CD4-positive, alpha-beta T cell (primary cell): ENCODE results near the gene ARL15. TPM values are rescaled to one million over a fixed set of nuclear protein-coding genes. Genes with fewer than 3 reads are reported as not detected.

Source experiments
- ATAC-seq: fragments of 200-7000 bp; cut with Tn5 transposase; one replicate; pipeline ENCODE4 v1.10.0; 2022; ENCODE audit warnings: mild to moderate bottlenecking; ENCODE audit not compliant: poor library complexity
- CTCF ChIA-PET: fragments of 350-600 bp; sonication (Branson Sonifier 250); formaldehyde crosslinking; loops from one replicate; lab custom pipeline; 2021; ENCODE audit warnings: antibody characterized with exemption, inconsistent platforms; lab: Charles Lee
- POLR2A ChIA-PET: fragments of 350-600 bp; sonication (Branson Sonifier 250); formaldehyde crosslinking; loops from one replicate; lab custom pipeline; 2021; ENCODE audit warnings: antibody characterized with exemption, inconsistent platforms; lab: Charles Lee
- DNase-seq, 14 experiments: peaks; one replicate each; pipeline ENCODE4 v3.0.0-alpha.2; 2013 to 2020; ENCODE audit warnings: mixed read lengths in 2 of 14
- H3K27ac ChIP-seq, 2 donors: one replicate each; pipeline versions ENCODE4 v1.5.1 to v1.7.0; 2013; ENCODE audit warnings: low read length in 2 of 2, low read depth in 1 of 2, mild to moderate bottlenecking in 1 of 2
- H3K27me3 ChIP-seq, 2 experiments: 1 replicate in 1 of 2; 2 replicates in 1 of 2; pipeline versions ENCODE4 v1.6.1 to v1.7.0; 2013; ENCODE audit warnings: low read length in 2 of 2, control low read depth in 1 of 2, mild to moderate bottlenecking in 1 of 2, moderate library complexity in 1 of 2; ENCODE audit not compliant: insufficient read depth in 2 of 2, control insufficient read depth in 1 of 2
- H3K36me3 ChIP-seq: one replicate; pipeline ENCODE4 v1.6.1; 2013; ENCODE audit warnings: low read length, control low read depth; ENCODE audit not compliant: insufficient read depth
- H3K4me1 ChIP-seq: one replicate; pipeline ENCODE4 v1.6.1; 2013; ENCODE audit warnings: low read length, control low read depth; ENCODE audit not compliant: insufficient read depth
- H3K4me3 ChIP-seq: one replicate; pipeline ENCODE4 v1.5.1; 2013; ENCODE audit warnings: mild to moderate bottlenecking, low read length, moderate library complexity
- H3K9me3 ChIP-seq, 2 experiments: 1 replicate in 1 of 2; 2 replicates in 1 of 2; pipeline versions ENCODE4 v1.6.1 to v1.7.0; 2013; ENCODE audit warnings: low read length in 2 of 2, mild to moderate bottlenecking in 2 of 2, control low read depth in 1 of 2, moderate library complexity in 1 of 2; ENCODE audit not compliant: control insufficient read depth in 1 of 2, insufficient read depth in 1 of 2
- H3K27ac Mint-ChIP-seq: one replicate; pipeline ENCODE4 v1.8.0; 2020; ENCODE audit warnings: mixed read lengths
- H3K27me3 Mint-ChIP-seq: one replicate; pipeline ENCODE4 v1.8.0; 2021; ENCODE audit warnings: mixed read lengths
- H3K36me3 Mint-ChIP-seq: one replicate; pipeline ENCODE4 v1.8.0; 2021; ENCODE audit warnings: low read depth, mixed read lengths
- H3K4me1 Mint-ChIP-seq: one replicate; pipeline ENCODE4 v1.8.0; 2021; ENCODE audit warnings: low read depth, mixed read lengths
- H3K4me3 Mint-ChIP-seq: one replicate; pipeline ENCODE4 v1.8.0; 2020; ENCODE audit warnings: mild to moderate bottlenecking, mixed read lengths
- H3K9me3 Mint-ChIP-seq: one replicate; pipeline ENCODE4 v1.8.0; 2020; ENCODE audit warnings: mixed read lengths
- intact Hi-C, 2 experiments: fragments of 100-400 bp; cut with DNase I in 1 of 2; cut with micrococcal nuclease in 1 of 2; formaldehyde crosslinking; loops; one replicate each; pipeline versions ENCODE4 v1.15.1 to v1.9.0; 2023 to 2025; cut with DNase I, micrococcal nuclease
- total RNA-seq, 174 experiments: library from RNA in 2 of 174; stranded (reverse) in 2 of 174; gene quantifications; one replicate each; pipeline ENCODE4 v1.2.3 and lab custom pipeline; 2021 to 2026
- TF ChIP-seq, protein P1 (sequence below): fragments of 200-600 bp; IDR thresholded peaks from one replicate; pipeline ENCODE4 v1.8.0; 2022; ENCODE audit warnings: antibody characterized with exemption, mild to moderate bottlenecking

ARL15 gene
- total RNA-seq, 2 experiments from 2014 or later = 9.1 to 10.6 TPM

DNA sequence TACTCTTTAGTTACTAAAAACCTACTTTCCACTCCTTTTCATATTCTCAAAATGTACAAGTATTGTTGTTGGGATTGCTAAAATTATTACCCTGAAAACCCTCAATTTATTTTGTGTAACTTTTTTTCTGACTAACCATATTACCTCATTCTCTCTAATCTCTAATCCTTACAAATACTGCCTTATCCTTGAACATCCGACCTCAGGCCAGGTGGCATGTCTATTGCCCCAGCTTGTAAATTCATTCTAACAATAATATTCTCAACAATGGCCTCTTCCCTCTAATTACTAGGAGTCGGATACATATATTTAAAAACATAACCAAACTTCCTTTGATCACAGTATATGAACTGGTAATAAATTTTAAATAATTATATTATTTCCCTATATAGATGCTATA lies 25.8 kb downstream of the ARL15 start:
- no peak overlapping the region for H3K27ac ChIP-seq
- Mint-ChIP-seq H3K36me3 (peaks cover 16% of the 10 kb centered on the region), H3K4me3 (no peak overlapping the region), H3K9me3 (peaks cover 4% of the 10 kb centered on the region), H3K27ac (no peak overlapping the region), H3K27me3 (no peaks in the 10 kb centered on the region), H3K4me1 (peaks cover 4% of the 10 kb centered on the region)
- no peak overlapping the region for H3K4me3 ChIP-seq
- H3K27me3 ChIP-seq = no peaks in the 10 kb centered on the region
- ChIA-PET POLR2A (no interaction called here), CTCF (no interaction called here)
- no peak for ATAC-seq
- no peaks in the 10 kb centered on the region for H3K4me1 ChIP-seq
- peaks cover 0 to 5% of the 10 kb centered on the region in 2 experiments for H3K9me3 ChIP-seq
- peaks cover 4% of the 10 kb centered on the region for H3K36me3 ChIP-seq
- TF ChIP-seq, protein P1, sequence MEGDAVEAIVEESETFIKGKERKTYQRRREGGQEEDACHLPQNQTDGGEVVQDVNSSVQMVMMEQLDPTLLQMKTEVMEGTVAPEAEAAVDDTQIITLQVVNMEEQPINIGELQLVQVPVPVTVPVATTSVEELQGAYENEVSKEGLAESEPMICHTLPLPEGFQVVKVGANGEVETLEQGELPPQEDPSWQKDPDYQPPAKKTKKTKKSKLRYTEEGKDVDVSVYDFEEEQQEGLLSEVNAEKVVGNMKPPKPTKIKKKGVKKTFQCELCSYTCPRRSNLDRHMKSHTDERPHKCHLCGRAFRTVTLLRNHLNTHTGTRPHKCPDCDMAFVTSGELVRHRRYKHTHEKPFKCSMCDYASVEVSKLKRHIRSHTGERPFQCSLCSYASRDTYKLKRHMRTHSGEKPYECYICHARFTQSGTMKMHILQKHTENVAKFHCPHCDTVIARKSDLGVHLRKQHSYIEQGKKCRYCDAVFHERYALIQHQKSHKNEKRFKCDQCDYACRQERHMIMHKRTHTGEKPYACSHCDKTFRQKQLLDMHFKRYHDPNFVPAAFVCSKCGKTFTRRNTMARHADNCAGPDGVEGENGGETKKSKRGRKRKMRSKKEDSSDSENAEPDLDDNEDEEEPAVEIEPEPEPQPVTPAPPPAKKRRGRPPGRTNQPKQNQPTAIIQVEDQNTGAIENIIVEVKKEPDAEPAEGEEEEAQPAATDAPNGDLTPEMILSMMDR = no peak
- no peak for DNase-seq
- intact Hi-C loops = no loop called here

DNA sequence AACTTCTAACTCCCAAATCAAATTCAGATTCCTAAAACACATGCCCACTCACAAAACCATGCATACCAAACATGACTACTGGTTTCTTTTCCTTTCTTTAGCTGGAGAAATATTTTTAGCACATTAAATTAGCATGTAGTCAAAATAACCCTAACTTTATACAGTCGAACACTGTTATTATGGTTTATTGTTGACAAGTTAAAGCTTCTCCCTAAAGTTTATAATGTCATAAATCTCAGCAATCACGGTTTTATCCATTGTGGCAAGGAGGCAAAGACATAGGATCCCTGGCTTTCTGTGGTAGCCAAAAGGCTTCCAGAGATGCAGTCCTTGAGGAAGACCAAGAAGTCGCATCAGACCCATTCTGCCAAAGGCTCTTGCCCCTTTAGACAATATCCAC lies 27.5 kb downstream of the ARL15 start:
- no peaks in the 10 kb centered on the region for H3K27me3 Mint-ChIP-seq
- TF ChIP-seq, protein P1 = no peak
- ATAC-seq (no peak), DNase-seq (no peak)
- Histone ChIP-seq H3K36me3 (peaks cover 4% of the 10 kb centered on the region), H3K9me3 (peaks cover 0 to 5% of the 10 kb centered on the region in 2 experiments), H3K27ac (no peak overlapping the region), H3K27me3 (no peaks in the 10 kb centered on the region), H3K4me1 (no peaks in the 10 kb centered on the region), H3K4me3 (no peak overlapping the region)
- no peak overlapping the region for H3K4me3 Mint-ChIP-seq
- H3K36me3 Mint-ChIP-seq = peaks cover 20% of the 10 kb centered on the region
- H3K4me1 Mint-ChIP-seq = peaks cover 12% of the 10 kb centered on the region
- POLR2A ChIA-PET = interaction anchor here (0.6 kb wide), 1 partner anchor 28 kb away, joined by 3 read pairs; the partner anchor contains the start of gene ARL15
- intact Hi-C loops = no loop called here
- CTCF ChIA-PET = no interaction called here
- no peak overlapping the region for H3K27ac Mint-ChIP-seq
- peaks cover 4% of the 10 kb centered on the region for H3K9me3 Mint-ChIP-seq

DNA sequence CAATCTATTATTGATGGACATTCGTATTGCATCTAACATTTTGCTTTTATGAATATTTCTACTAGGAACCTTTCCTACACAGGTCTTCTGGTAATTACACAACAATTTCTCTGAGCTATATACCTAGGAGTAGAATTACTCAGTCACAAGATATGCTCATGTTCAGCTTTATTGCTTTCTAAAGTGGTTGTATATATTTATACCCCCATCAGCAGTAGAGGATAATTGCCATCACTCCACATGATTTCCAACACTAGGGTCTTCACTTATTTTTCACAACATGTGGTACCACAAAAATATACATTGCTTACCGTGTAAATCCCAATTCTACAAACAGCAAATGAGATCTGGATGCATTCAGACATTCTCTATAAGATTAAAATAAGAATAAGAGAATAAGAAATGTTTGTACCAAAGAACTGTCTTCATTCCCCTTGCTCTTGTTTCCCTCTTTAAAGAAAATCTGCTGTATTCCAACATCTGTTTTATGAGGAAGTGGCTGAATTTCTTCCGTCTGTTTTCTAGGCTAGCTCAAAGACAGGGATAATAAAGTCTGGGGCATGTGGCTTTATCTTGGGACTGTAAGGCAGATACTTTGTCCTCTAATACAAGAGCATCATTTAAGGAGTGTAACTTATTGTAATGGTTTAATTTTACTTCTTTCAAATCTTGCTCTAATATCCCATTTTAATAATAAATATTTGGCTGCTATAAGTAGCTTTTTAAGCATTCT lies 28.2 kb downstream of the ARL15 start:
- intact Hi-C loops = no loop called here
- no peak overlapping the region for H3K27ac Mint-ChIP-seq
- H3K4me3 ChIP-seq = no peak overlapping the region
- H3K4me1 Mint-ChIP-seq = peaks cover 10% of the 10 kb centered on the region
- no peaks in the 10 kb centered on the region for H3K27me3 ChIP-seq
- H3K36me3 Mint-ChIP-seq = peaks cover 20% of the 10 kb centered on the region
- ChIA-PET POLR2A (interaction anchor here (0.6 kb wide), 1 partner anchor 28 kb away, joined by 3 read pairs; the partner anchor contains the start of gene ARL15), CTCF (no interaction called here)
- ATAC-seq (no peak), DNase-seq (no peak)
- peaks cover 4% of the 10 kb centered on the region for H3K36me3 ChIP-seq
- TF ChIP-seq, protein P1 = no peak
- no peak overlapping the region for H3K27ac ChIP-seq
- H3K27me3 Mint-ChIP-seq = no peaks in the 10 kb centered on the region
- H3K9me3 ChIP-seq = peaks cover 0 to 5% of the 10 kb centered on the region in 2 experiments
- H3K4me1 ChIP-seq = no peaks in the 10 kb centered on the region
- peaks cover 4% of the 10 kb centered on the region for H3K9me3 Mint-ChIP-seq
- no peak overlapping the region for H3K4me3 Mint-ChIP-seq
